ENCODE results near the gene EGFL7.
"Not testable (repeated sequence)": the region's sequence is repeated elsewhere in the genome, so short reads cannot be mapped to it uniquely, and the experiment has no call there.

Gene EGFL7

GRCh38 chr9:136631038-136632000 is 31.4 kb upstream of the EGFL7 start:
- H3K27ac ChIP-seq: no peak overlapping the region
- DNase-seq: peak; percentile 89

GRCh38 chr9:136632072-136632471 is 30.6 kb upstream of the EGFL7 start:
- not testable (repeated sequence) for H3K27ac ChIP-seq; DNase-seq; H3K27me3 ChIP-seq (ENCODE audit: insufficient read depth, low read depth, severe bottlenecking); H3K4me3 ChIP-seq (ENCODE audit: low read depth, low read length); H3K36me3 ChIP-seq; H3K9me3 ChIP-seq (ENCODE audit: severe bottlenecking)

More at GRCh38 chr9:136631038-136632000, 31.4 kb upstream of the EGFL7 start:
- Histone ChIP-seq H3K4me3 (ENCODE audit: low read depth, low read length) (no peak overlapping the region), H3K27me3 (ENCODE audit: insufficient read depth, low read depth, severe bottlenecking) (no peaks in the 10 kb centered on the region), H3K36me3 (no peaks in the 10 kb centered on the region), H3K9me3 (ENCODE audit: severe bottlenecking) (no peaks in the 10 kb centered on the region)
- peak; percentile 92 for TF ChIP-seq CTCF (IDR thresholded peaks at IDR 0.05; ENCODE audit: low read depth, low read length)

- H3K4me3 ChIP-seq (ENCODE audit: low read depth, low read length); H3K9me3 ChIP-seq (ENCODE audit: severe bottlenecking); H3K27me3 ChIP-seq (ENCODE audit: insufficient read depth, low read depth, severe bottlenecking); H3K27ac ChIP-seq; DNase-seq; H3K36me3 ChIP-seq: not testable (repeated sequence)
These were observed 30.1 kb upstream of the EGFL7 start for GRCh38 chr9:136632491-136633106.

GRCh38 chr9:136634904-136635303 is 27.8 kb upstream of the EGFL7 start:
- H3K27me3 ChIP-seq (ENCODE audit: insufficient read depth, low read depth, severe bottlenecking): no peaks in the 10 kb centered on the region
- no peak for TF ChIP-seq CTCF (IDR thresholded peaks at IDR 0.05; ENCODE audit: low read depth, low read length)
- DNase-seq: no peak

GRCh38 chr9:136640171-136641111 is 22.3 kb upstream of the EGFL7 start:
- no peak for DNase-seq
- H3K9me3 ChIP-seq (ENCODE audit: severe bottlenecking): no peaks in the 10 kb centered on the region
- no peak overlapping the region for H3K27ac ChIP-seq
- no peaks in the 10 kb centered on the region for H3K36me3 ChIP-seq
- no peak for TF ChIP-seq CTCF (IDR thresholded peaks at IDR 0.05; ENCODE audit: low read depth, low read length)
- H3K27me3 ChIP-seq (ENCODE audit: insufficient read depth, low read depth, severe bottlenecking): no peaks in the 10 kb centered on the region
- no peak overlapping the region for H3K4me3 ChIP-seq (ENCODE audit: low read depth, low read length)

More at GRCh38 chr9:136634904-136635303, 27.8 kb upstream of the EGFL7 start:
- no peaks in the 10 kb centered on the region for H3K36me3 ChIP-seq
- H3K4me3 ChIP-seq (ENCODE audit: low read depth, low read length): no peak overlapping the region
- H3K27ac ChIP-seq: no peak overlapping the region
- no peaks in the 10 kb centered on the region for H3K9me3 ChIP-seq (ENCODE audit: severe bottlenecking)

- Histone ChIP-seq H3K36me3 (no peaks in the 10 kb centered on the region), H3K4me3 (ENCODE audit: low read depth, low read length) (no peak overlapping the region), H3K27me3 (ENCODE audit: insufficient read depth, low read depth, severe bottlenecking) (no peaks in the 10 kb centered on the region), H3K27ac (no peak overlapping the region), H3K9me3 (ENCODE audit: severe bottlenecking) (no peaks in the 10 kb centered on the region)
- TF ChIP-seq CTCF (IDR thresholded peaks at IDR 0.05; ENCODE audit: low read depth, low read length): no peak
- DNase-seq: no peak
These were observed 20.2 kb upstream of the EGFL7 start for GRCh38 chr9:136642439-136642921.
